Liver (tissue), 9 donors: ENCODE data around the gene WLS. TPM values are rescaled to one million over a fixed set of nuclear protein-coding genes. Genes with fewer than 3 reads are reported as not detected.

Experiments used
- DNase-seq: peaks from one replicate; pipeline ENCODE4 v3.0.0-alpha.2; 2017; ENCODE audit warnings: low spot score
- H3K27ac ChIP-seq, 2 donors: one replicate each; pipeline ENCODE4 v1.7.0; 2013; ENCODE audit warnings: inconsistent platforms in 2 of 2, low read length in 2 of 2, control low read depth in 1 of 2, low read depth in 1 of 2, mild to moderate bottlenecking in 1 of 2
- H3K27me3 ChIP-seq, 4 donors: one replicate each; pipeline versions ENCODE4 v1.6.1 to v1.7.0; 2013; ENCODE audit warnings: low read length in 3 of 4, inconsistent platforms in 1 of 4, mild to moderate bottlenecking in 1 of 4, moderate library complexity in 1 of 4; ENCODE audit not compliant: control insufficient read depth in 4 of 4, insufficient read depth in 4 of 4
- H3K36me3 ChIP-seq, 4 donors: one replicate each; pipeline versions ENCODE4 v1.6.1 to v1.7.0; 2013; ENCODE audit warnings: low read length in 3 of 4, mild to moderate bottlenecking in 3 of 4, low read depth in 1 of 4, moderate library complexity in 1 of 4; ENCODE audit not compliant: control insufficient read depth in 4 of 4, insufficient read depth in 3 of 4
- H3K4me1 ChIP-seq, 4 donors: one replicate each; pipeline versions ENCODE4 v1.6.1 to v1.7.0; 2013; ENCODE audit warnings: low read length in 3 of 4, mild to moderate bottlenecking in 3 of 4, moderate library complexity in 1 of 4; ENCODE audit not compliant: control insufficient read depth in 4 of 4, insufficient read depth in 4 of 4
- H3K4me3 ChIP-seq, 3 donors: one replicate each; pipeline versions ENCODE4 v1.6.1 to v1.7.0; 2013; ENCODE audit warnings: low read length in 3 of 3, control low read depth in 1 of 3, low read depth in 1 of 3, mild to moderate bottlenecking in 1 of 3
- H3K9ac ChIP-seq, 2 donors: one replicate each; pipeline ENCODE4 v1.7.0; 2013; ENCODE audit warnings: low read length in 2 of 2, mild to moderate bottlenecking in 2 of 2, moderate library complexity in 2 of 2, control low read depth in 1 of 2, low read depth in 1 of 2
- H3K9me3 ChIP-seq, 4 donors: one replicate each; pipeline versions ENCODE4 v1.6.1 to v1.7.0; 2013; ENCODE audit warnings: low read length in 3 of 4; ENCODE audit not compliant: control insufficient read depth in 4 of 4
- EGR1 ChIP-seq, 2 donors: IDR thresholded peaks; 2 replicates each; pipeline ENCODE4 v1.6.1; 2016 to 2018; ENCODE audit warnings: antibody characterized with exemption in 2 of 2, low read depth in 2 of 2
- FOXA1 ChIP-seq: IDR thresholded peaks from 2 replicates; pipeline ENCODE4 v1.6.1; 2016; ENCODE audit warnings: antibody characterized with exemption
- FOXA2 ChIP-seq: IDR thresholded peaks from 2 replicates; pipeline ENCODE4 v1.6.1; 2016; ENCODE audit warnings: antibody characterized with exemption
- GABPA ChIP-seq, 2 donors: IDR thresholded peaks in 1 of 2; conservative IDR thresholded peaks in 1 of 2; 2 replicates each; pipeline ENCODE4 v1.6.1; 2016; ENCODE audit warnings: antibody characterized with exemption in 2 of 2, mild to moderate bottlenecking in 1 of 2, moderate library complexity in 1 of 2
- HNF4A ChIP-seq, 2 donors: conservative IDR thresholded peaks; 2 replicates each; pipeline ENCODE4 v1.6.1; 2016; ENCODE audit warnings: antibody characterized with exemption in 2 of 2, mild to moderate bottlenecking in 2 of 2
- HNF4G ChIP-seq: IDR thresholded peaks from 2 replicates; pipeline ENCODE4 v1.6.1; 2016; ENCODE audit warnings: antibody characterized with exemption
- JUND ChIP-seq, 2 donors: IDR thresholded peaks; 2 replicates each; pipeline ENCODE4 v1.6.1; 2016; ENCODE audit warnings: antibody characterized with exemption in 2 of 2
- NR2F2 ChIP-seq: IDR thresholded peaks from 2 replicates; pipeline ENCODE4 v1.6.1; 2016; ENCODE audit warnings: antibody characterized with exemption
- RAD21 ChIP-seq, 2 donors: IDR thresholded peaks; 2 replicates each; pipeline ENCODE4 v1.6.1; 2016; ENCODE audit warnings: antibody characterized with exemption in 2 of 2, mild to moderate bottlenecking in 2 of 2
- RXRA ChIP-seq, 2 donors: IDR thresholded peaks; 2 replicates each; pipeline ENCODE4 v1.6.1; 2017 to 2018; ENCODE audit warnings: antibody characterized with exemption in 2 of 2, mild to moderate bottlenecking in 1 of 2
- SP1 ChIP-seq: IDR thresholded peaks from 2 replicates; pipeline ENCODE4 v1.6.1; 2018; ENCODE audit warnings: antibody characterized with exemption, mild to moderate bottlenecking
- TAF1 ChIP-seq: conservative IDR thresholded peaks from 2 replicates; pipeline ENCODE4 v1.6.1; 2016; ENCODE audit warnings: antibody characterized with exemption, mild to moderate bottlenecking
- WGBS: extraction: QIAGEN DNeasy Blood & Tissue Kit; methylation state at CpG from one replicate; pipeline ENCODE4 v1.1.7; 2013; 5-methylcytosine and 5-hydroxymethylcytosine counted together
- polyA plus RNA-seq, 2 donors: library from polyadenylated mRNA; stranded (reverse) in 1 of 2; unstranded in 1 of 2; fragments of 200-250 nt in 1 of 2; fragments of >200 nt in 1 of 2; fragmentation: Nextera tagmentation in 1 of 2; extraction: Ambion mirVana in 1 of 2; gene quantifications; one replicate each; pipeline versions ENCODE4 v1.2.1 to v1.2.3, GENCODE V29; 2013 to 2015
- total RNA-seq, 2 donors: library from RNA; depleted of rRNA; stranded (reverse); fragments of >200 nt; gene quantifications; one replicate each; pipeline ENCODE4 v1.2.3, GENCODE V29; 2014
- TF ChIP-seq, protein P1 (sequence below): IDR thresholded peaks from 2 replicates; pipeline ENCODE4 v1.6.1; 2016; ENCODE audit warnings: antibody characterized with exemption, mild to moderate bottlenecking
- TF ChIP-seq, protein P2 (sequence below): fragments of 150-350 bp; IDR thresholded peaks from 2 replicates; pipeline ENCODE4 v1.5.1; 2017; ENCODE audit warnings: improper control_type of control experiment, low read depth, low read length; ENCODE audit not compliant: missing input control
- TF ChIP-seq, protein P3 (sequence below): IDR thresholded peaks from 2 replicates; pipeline ENCODE4 v1.6.1; 2016; ENCODE audit warnings: antibody characterized with exemption
- TF ChIP-seq, protein P4 (sequence below): IDR thresholded peaks from 2 replicates; pipeline ENCODE4 v1.6.1; 2016; ENCODE audit warnings: antibody characterized with exemption
- donor health status: healthy.
- donor health status: healthy.
- donor health status: healthy.
- donor health status: healthy.
- donor health status: healthy.

WLS gene
- total and polyA plus RNA-seq, 4 donors: 3.2 to 12.5 (median 7.7) TPM

DNA sequence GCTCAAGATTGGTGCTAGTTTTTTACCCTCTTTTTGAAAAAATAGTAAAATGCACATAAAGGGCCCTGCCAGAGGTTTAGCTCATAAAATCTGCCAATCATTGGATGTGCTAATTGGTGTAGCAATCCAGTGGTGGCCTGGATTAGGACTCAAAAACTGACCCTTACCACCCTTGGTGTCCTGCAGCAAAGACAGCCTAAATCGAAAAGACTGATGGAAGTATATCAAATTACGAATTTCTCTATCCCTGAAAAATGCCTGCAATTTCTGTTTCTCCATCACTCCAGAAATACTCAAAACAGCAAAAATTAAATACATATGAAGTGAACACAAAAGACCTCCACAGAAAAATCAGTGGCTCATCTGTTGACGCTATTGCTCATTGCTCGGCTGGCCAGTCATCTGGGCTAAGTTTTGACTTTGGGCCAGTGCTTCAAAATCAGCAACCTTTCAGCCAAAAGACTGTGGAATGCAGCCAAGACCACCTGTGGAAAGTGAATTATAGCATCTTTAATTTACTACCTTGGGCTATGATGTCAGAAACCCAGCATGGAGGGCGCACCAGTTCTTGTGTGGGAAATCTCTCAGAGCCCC, 30.0 kb downstream of the WLS start:
- Histone ChIP-seq H3K36me3 (no peaks in the 10 kb centered on the region), H3K4me1 (peaks cover 0 to 7% (median 3%) of the 10 kb centered on the region in 4 donors), H3K4me3 (no peak overlapping the region), H3K27me3 (no peaks in the 10 kb centered on the region), H3K27ac (no peak overlapping the region), H3K9ac (no peak overlapping the region), H3K9me3 (no peaks in the 10 kb centered on the region)
- DNase-seq: no peak
- WGBS: 95% methylated on average over 5 of the region's 5 CpGs
- TF ChIP-seq JUND (IDR thresholded peaks at IDR 0.05): no peak
- TF ChIP-seq, protein P1, sequence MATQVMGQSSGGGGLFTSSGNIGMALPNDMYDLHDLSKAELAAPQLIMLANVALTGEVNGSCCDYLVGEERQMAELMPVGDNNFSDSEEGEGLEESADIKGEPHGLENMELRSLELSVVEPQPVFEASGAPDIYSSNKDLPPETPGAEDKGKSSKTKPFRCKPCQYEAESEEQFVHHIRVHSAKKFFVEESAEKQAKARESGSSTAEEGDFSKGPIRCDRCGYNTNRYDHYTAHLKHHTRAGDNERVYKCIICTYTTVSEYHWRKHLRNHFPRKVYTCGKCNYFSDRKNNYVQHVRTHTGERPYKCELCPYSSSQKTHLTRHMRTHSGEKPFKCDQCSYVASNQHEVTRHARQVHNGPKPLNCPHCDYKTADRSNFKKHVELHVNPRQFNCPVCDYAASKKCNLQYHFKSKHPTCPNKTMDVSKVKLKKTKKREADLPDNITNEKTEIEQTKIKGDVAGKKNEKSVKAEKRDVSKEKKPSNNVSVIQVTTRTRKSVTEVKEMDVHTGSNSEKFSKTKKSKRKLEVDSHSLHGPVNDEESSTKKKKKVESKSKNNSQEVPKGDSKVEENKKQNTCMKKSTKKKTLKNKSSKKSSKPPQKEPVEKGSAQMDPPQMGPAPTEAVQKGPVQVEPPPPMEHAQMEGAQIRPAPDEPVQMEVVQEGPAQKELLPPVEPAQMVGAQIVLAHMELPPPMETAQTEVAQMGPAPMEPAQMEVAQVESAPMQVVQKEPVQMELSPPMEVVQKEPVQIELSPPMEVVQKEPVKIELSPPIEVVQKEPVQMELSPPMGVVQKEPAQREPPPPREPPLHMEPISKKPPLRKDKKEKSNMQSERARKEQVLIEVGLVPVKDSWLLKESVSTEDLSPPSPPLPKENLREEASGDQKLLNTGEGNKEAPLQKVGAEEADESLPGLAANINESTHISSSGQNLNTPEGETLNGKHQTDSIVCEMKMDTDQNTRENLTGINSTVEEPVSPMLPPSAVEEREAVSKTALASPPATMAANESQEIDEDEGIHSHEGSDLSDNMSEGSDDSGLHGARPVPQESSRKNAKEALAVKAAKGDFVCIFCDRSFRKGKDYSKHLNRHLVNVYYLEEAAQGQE: no peak
- no peak for TF ChIP-seq HNF4G
- TF ChIP-seq FOXA1: no peak
- no peak for TF ChIP-seq SP1
- TF ChIP-seq, protein P2, sequence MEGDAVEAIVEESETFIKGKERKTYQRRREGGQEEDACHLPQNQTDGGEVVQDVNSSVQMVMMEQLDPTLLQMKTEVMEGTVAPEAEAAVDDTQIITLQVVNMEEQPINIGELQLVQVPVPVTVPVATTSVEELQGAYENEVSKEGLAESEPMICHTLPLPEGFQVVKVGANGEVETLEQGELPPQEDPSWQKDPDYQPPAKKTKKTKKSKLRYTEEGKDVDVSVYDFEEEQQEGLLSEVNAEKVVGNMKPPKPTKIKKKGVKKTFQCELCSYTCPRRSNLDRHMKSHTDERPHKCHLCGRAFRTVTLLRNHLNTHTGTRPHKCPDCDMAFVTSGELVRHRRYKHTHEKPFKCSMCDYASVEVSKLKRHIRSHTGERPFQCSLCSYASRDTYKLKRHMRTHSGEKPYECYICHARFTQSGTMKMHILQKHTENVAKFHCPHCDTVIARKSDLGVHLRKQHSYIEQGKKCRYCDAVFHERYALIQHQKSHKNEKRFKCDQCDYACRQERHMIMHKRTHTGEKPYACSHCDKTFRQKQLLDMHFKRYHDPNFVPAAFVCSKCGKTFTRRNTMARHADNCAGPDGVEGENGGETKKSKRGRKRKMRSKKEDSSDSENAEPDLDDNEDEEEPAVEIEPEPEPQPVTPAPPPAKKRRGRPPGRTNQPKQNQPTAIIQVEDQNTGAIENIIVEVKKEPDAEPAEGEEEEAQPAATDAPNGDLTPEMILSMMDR: no peak
- TF ChIP-seq EGR1 (IDR thresholded peaks at IDR 0.05; ENCODE audit: low read depth in 2 of 2): no peak
- TF ChIP-seq TAF1: no peak
- TF ChIP-seq, protein P3, sequence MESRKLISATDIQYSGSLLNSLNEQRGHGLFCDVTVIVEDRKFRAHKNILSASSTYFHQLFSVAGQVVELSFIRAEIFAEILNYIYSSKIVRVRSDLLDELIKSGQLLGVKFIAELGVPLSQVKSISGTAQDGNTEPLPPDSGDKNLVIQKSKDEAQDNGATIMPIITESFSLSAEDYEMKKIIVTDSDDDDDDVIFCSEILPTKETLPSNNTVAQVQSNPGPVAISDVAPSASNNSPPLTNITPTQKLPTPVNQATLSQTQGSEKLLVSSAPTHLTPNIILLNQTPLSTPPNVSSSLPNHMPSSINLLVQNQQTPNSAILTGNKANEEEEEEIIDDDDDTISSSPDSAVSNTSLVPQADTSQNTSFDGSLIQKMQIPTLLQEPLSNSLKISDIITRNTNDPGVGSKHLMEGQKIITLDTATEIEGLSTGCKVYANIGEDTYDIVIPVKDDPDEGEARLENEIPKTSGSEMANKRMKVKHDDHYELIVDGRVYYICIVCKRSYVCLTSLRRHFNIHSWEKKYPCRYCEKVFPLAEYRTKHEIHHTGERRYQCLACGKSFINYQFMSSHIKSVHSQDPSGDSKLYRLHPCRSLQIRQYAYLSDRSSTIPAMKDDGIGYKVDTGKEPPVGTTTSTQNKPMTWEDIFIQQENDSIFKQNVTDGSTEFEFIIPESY: no peak
- TF ChIP-seq RXRA (IDR thresholded peaks at IDR 0.05): no peak
- TF ChIP-seq FOXA2: no peak
- no peak for TF ChIP-seq HNF4A (conservative IDR thresholded peaks at IDR 0.05)
- TF ChIP-seq GABPA (IDR thresholded peaks at IDR 0.05 in 1 of 2, conservative IDR thresholded peaks at IDR 0.05 in 1 of 2): no peak

DNA sequence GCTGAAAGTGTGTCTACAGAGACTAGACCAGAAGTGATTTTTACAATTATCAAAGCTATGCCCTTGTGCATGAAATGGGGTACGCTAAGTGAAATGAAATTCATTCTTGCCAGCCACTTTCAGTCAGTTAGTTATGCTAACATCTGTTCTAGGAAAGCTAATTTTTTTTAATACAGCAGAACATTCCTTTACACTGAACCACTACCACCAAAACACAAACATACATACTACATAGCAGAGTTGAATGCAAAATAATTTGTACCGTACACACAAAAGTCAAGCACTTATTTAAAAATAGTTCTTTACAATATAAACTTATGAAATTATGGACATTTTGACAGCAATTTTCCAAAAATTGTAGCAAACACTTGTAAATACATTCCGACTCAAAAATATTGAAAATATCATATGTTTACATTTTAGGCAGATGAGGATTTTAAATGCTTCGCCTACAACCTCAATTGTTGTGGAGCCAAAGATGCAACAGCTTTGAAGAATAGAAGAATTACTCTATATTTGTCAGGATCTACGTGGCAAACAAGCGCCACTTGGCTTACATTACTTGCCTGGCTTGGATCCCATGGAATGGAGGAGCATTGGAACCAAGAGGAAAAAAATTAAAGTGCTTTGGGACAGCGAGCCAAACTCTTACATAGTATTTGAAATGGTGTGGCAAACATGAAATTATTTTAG, 30.6 kb downstream of the WLS start:
- DNase-seq: no peak
- Histone ChIP-seq H3K4me1 (peaks cover 0 to 10% (median 4%) of the 10 kb centered on the region in 4 donors), H3K27me3 (no peaks in the 10 kb centered on the region), H3K27ac (no peak overlapping the region), H3K9me3 (no peaks in the 10 kb centered on the region), H3K4me3 (no peak overlapping the region), H3K9ac (no peak overlapping the region), H3K36me3 (no peaks in the 10 kb centered on the region)
- 86% methylated on average over 7 of the region's 7 CpGs for WGBS
- TF ChIP-seq, protein P2: no peak
- no peak for TF ChIP-seq HNF4A (conservative IDR thresholded peaks at IDR 0.05)
- TF ChIP-seq RXRA (IDR thresholded peaks at IDR 0.05): no peak
- TF ChIP-seq, protein P1: no peak
- TF ChIP-seq SP1: no peak
- no peak for TF ChIP-seq NR2F2
- TF ChIP-seq FOXA2: no peak
- TF ChIP-seq RAD21 (IDR thresholded peaks at IDR 0.05): no peak
- TF ChIP-seq FOXA1: no peak
- TF ChIP-seq, protein P4, sequence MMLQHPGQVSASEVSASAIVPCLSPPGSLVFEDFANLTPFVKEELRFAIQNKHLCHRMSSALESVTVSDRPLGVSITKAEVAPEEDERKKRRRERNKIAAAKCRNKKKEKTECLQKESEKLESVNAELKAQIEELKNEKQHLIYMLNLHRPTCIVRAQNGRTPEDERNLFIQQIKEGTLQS: no peak
